C1 segment of cervical spinal cord (tissue), 14 donors: ENCODE measurements around the gene TIMM10B.

Experiments
- DNase-seq, 14 donors: peaks; one replicate each; lab custom pipeline; 2025; lab: John Stamatoyannopoulos, UW

TIMM10B gene

DNA sequence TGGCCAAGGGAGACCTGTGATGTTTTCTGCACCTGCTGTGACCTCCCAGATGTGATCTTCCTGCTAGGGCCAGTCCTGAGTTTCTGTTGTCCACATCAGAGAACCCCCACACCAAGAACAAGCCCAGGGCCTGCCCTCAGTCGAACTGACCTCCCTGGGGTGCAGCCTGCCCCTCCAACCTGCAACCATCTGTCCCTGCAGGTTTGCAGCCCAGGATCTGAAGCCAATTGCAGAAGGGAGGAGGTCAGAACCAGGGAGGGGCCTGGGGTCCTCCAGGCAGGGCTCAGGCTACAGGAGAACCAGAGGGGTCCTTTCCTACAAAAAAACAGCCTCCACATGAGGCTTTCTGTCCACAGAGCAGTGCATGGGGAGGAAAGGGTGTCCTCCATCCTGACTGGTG lies 8.4 kb upstream of the TIMM10B start:
- DNase-seq: peak in 2 of 14 donors; percentile 11 to 56

DNA sequence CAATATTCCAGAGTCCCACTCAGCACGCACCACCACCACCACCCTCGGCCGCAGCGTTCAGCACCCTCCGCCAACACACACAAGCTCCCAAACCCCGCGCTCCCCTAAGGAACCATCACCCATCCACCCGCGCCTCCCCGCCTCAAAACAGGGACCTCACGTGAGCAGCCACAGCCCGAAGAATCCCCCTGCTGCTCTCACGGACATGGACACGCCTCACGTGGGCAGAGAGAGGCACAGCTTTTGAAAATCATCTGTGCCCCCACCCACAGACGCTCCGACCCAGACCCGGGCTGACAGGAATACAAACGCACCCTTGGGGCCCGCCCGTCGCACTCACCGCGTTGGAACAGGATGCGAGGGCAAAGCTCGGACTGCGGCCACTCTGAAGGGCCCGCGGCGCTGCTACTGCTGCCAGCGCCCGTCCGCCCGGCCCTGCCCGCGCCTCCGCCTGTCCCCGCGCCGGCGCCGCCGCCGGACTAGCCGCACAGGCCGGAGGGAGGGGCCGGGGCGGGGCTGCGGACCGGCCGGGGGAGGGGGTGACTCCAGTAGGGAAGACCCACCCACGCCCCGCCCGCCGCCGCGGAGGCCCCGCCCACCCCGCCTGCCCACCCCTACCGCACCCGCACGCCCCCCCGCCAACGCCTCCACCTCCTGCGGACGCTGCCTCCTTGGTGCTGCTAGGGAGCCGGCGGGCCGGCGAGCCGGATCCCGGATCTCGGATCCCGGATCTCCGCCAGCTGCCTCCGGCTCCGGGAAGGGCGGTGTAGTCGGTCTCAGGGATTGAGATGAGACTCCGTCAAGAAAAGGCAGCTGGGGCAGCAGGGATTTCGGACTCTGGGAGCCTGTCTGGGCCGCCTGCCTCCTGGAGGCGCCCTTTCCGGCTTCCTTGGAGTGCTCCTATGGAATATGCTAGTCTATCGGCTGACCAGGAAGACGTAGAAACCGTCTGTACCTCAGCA lies 7.6 kb upstream of the TIMM10B start, which contains the start of gene TRIM3:
Gene TRIM3, minus strand, starts transcription at position 491 of the 962 bp plus-strand sequence. CDS start 8,246 bp downstream, outside the sequence.
- DNase-seq: peak; percentile 27 to 92 (median 81)

DNA sequence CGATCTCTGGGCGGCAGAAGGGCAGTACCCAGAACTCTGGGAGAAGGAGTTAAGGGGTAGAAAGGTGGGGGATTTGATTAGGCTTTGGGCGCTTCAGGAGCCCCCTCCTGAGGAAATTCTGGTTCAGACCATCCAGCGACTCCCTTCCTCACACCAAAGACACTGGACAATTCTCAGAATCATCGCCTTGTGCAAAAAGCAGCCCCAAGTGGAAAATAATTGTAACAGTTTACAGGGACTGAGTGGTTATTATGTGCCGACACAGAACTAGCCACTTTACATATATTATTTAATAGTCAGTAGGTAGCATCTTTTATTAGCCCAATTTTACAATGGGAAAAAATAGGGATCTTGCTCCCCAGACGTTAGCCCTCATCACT lies 6.9 kb upstream of the TIMM10B start:
- DNase-seq: no peak

GRCh38 chr11:6474806-6475500 lies 6.3 kb upstream of the TIMM10B start:
- no peak for DNase-seq

DNA sequence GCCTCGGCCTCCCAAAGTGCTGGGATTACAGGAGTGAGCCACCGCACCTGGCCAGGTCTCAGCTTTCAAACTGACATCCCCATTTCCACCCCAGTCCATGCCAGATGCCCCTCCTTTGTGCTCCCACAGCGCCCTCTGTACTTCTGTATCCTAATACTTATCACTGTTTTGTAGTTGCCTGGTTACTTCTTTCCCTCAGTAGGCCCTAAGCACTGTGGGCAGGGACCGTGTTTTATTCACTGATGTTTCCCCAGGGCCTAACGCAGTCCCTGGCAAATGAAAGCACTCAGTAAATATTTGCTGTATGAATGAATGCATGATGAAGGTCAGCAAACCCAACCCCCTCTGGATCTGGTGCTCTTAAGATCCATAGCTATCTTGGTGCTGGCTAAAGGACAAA lies 5.4 kb upstream of the TIMM10B start:
- no peak for DNase-seq

DNA sequence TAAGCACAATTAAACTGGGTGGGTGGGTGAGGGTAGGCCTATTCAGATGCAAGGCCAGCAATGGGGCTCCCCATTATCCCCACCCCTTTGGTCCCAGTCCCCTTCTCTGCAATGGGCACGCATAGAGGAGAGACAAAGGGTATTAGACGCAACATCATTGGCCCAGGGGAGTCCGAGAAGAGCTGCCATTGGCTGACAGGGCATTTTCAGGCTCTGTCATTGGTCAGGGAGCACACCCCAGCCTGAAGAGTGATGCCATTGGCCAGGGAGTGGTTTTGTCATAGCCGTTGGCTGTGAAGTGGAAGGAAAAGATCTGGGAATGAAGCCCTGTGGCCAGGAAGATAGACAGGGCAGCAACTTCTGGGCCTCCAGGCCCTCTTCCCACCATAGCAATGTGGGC lies 4.7 kb upstream of the TIMM10B start:
- no peak for DNase-seq

- DNase-seq: no peak
Measured at GRCh38 chr11:6480299-6480914, 894 bp upstream of the TIMM10B start.

- DNase-seq: no peak
Measured at GRCh38 chr11:6481924-6482275, 599 bp downstream of the TIMM10B start.

- DNase-seq: no peak
Measured at GRCh38 chr11:6482441-6482840, 1.1 kb downstream of the TIMM10B start.

DNA sequence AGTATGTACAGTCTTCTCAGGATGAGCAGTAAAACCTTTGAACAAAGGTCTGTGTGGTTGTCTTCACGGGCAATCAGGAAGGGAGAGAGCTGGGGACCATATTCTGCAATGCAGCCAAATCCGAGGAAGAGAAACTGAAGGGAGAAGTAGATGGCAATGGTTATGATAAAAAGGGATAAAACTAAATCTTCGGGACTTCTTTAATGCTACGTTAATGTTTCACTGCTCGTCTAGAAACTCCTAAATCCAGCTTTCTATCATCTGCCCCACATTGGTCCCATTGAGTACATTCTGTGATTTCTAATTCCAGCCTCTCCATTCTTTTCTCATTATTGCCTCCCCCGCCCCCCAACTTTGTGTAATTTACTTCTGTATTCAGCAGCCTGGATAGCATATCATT lies 1.7 kb downstream of the TIMM10B start:
- DNase-seq: no peak

- DNase-seq: no peak
Measured at GRCh38 chr11:6485661-6486060, 4.4 kb downstream of the TIMM10B start.

DNA sequence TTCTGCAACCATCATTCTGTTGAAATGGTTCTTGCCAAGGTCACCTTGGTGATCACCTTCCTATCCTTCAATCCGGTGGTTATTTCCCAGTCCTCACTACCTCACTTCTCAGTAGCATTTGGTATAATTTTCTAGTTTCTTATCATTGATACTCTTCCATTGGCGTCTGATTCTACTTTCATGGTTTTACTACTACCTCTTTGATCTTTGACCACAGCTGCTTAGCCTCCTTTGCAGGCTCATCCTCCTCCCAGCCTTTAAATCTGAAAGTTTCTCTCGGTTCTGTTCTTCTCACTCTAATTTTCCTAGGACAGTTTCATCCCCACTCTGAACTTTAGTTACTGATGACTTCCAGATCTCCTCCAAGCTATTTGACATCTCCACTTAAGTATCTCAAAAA lies 5.0 kb downstream of the TIMM10B start:
- DNase-seq: no peak

DNA sequence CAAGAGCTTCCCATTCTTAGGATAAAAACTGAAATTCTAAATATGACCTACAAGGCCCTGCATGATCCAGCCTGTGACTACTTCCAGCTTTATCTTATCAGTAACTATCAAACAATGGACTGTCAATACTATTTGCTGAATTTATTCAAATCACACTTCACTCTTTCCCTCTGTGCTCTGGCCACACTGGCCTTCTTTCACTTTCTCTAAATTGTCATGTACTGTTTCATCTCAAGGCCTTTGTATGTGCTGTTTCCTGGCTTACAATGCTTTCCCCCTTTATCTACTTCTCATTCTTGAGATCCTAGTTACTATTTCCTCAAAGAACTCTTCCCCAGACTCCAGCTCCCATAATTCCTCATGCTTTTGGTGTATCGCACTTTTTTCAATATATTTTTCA lies 5.6 kb downstream of the TIMM10B start:
- DNase-seq: no peak

- DNase-seq: no peak
Measured at GRCh38 chr11:6488342-6488741, 7.0 kb downstream of the TIMM10B start.

DNA sequence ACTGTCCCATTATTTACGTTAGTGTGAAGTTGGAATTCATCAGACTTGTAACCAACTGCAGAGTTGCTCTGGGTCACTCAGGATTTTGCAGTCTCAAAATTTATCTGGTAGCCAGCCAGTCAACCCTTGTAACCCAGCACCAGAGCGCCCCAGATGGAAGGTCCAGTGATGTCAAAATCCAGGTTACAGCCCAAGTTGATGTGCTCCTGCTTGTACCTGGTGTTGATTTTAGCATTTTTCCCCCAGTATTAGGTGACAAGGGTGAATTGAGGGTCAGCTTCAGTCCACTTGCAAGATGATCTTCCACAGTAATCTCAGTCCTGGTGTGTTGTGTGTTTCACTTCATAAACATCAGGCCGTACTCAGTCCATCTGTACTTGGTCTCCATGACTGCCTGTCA lies 7.5 kb downstream of the TIMM10B start:
- DNase-seq: no peak

DNA sequence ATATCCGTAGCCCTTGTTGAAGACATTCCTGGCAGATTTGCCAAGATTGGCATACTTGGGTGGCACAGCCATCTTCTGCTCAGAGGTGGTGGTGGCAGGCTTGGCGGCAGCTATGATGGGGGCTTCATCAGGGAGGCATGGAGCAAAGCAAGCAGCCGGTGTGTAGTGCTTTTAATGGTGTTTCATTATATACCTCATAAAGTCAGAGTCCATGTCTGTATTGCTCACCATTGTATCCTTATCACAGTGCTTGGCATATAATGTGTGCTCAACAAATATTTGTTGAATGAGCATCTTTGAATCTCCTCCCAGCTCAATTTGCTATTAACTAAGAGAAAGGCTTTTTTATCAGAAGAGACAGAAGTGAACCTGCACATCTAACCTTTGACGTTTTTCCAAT lies 8.0 kb downstream of the TIMM10B start:
- DNase-seq: no peak

- no peak for DNase-seq
Measured at GRCh38 chr11:6497069-6497839, 16.0 kb downstream of the TIMM10B start, which contains the start of gene DNHD1. DNHD1 (plus strand) TSS chr11:6497280; CDS start chr11:6498216, 936 bp downstream.

GRCh38 chr11:6498121-6498520 lies 16.8 kb downstream of the TIMM10B start:
- peak in 1 of 14 donors; percentile 44 for DNase-seq

DNA sequence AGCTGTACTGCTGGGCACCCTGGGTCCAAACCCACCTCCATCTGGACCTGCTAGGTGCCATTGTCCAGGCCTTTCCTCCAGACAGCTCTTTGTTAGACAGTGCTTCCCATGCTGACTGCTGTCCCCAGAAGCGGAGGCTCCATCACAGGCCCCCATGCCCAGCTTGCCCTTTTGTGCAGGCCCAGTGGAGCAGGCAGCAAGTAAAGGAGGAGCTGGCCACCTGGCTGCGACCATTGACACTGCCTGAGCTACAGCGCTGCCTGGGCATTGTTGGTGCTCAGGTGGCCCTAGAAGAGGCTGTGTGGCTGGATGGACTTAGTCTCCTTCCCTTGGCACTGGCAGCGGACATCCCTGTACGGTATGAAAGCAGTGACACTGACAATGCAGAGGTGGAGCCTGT lies 17.2 kb downstream of the TIMM10B start:
- no peak for DNase-seq

DNA sequence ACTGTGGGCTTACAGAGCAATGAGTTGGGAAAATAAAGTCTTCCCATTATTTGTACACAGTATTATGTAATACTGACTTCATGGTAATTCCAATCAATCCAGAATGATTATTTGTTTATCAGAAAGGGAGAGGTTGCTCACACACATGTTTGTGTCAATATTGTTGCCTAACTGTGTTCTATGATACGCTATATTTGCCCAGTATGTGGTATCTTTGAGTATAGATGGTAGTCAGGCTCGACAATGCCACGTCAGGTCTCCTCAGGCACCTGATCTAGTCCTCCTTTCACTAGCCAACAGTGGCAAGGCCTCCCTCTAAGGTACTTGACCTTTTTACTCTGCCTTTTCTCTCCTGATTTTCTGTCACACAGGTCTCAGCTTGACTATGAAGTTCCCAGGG lies 21.1 kb downstream of the TIMM10B start:
- DNase-seq: no peak

DNA sequence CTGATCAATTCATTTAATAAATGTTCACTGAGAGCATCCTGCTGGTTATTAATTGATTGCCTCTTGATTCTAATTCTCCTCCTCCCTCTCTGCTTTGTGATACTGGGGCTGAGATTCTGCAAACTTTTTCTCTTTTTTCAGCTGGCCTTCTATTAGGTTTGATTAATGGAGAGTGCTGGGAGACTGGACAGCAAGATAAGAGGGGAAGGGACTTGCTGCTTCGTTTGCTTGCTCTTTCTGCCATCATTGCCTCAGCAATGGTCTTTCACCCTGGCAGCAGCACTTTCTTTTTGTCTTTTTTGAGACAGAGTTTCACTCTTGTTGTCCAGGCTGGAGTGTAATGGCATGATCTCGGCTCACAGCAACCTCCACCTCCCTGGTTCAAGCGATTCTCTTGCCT lies 22.9 kb downstream of the TIMM10B start:
- DNase-seq: no peak
